Measurements from ENCODE around the gene TMEM217. TPM values are rescaled to one million over a fixed set of nuclear protein-coding genes. Genes with fewer than 3 reads are reported as not detected.
A peak's percentile ranks its signal among the peaks of the same experiment; 100 is the strongest.
"Not testable (repeated sequence)": the region's sequence is repeated elsewhere in the genome, so short reads cannot be mapped to it uniquely, and the experiment has no call there.

The TMEM217 gene
- total RNA-seq, 1 experiment from 2014 or later, result 0.40 TPM

- not testable (repeated sequence) for DNase-seq (ENCODE audit: low read depth)
Observed at GRCh38 chr6:37185949-37186720, 71.8 kb downstream of the TMEM217 start.

- no peak for DNase-seq (ENCODE audit: low read depth)
Observed at GRCh38 chr6:37182736-37183590, 75.0 kb downstream of the TMEM217 start.

GRCh38 chr6:37180610-37181009 is 77.3 kb downstream of the TMEM217 start:
- DNase-seq (ENCODE audit: low read depth), result peak; percentile 30

- no peak for DNase-seq (ENCODE audit: low read depth)
Observed at GRCh38 chr6:37180075-37180474, 77.9 kb downstream of the TMEM217 start.

GRCh38 chr6:37177935-37178517 is 79.9 kb downstream of the TMEM217 start:
- DNase-seq (ENCODE audit: low read depth), result no peak

GRCh38 chr6:37177077-37177934 is 80.6 kb downstream of the TMEM217 start:
- DNase-seq (ENCODE audit: low read depth), result no peak

GRCh38 chr6:37176268-37177076 is 81.5 kb downstream of the TMEM217 start:
- DNase-seq (ENCODE audit: low read depth), result no peak

- DNase-seq (ENCODE audit: low read depth), result no peak
Observed at GRCh38 chr6:37175332-37176267, 82.3 kb downstream of the TMEM217 start.

GRCh38 chr6:37174515-37175331 is 83.2 kb downstream of the TMEM217 start:
- no peak for DNase-seq (ENCODE audit: low read depth)

GRCh38 chr6:37174196-37174514 is 83.8 kb downstream of the TMEM217 start:
- DNase-seq (ENCODE audit: low read depth), result no peak

GRCh38 chr6:37173493-37174195 is 84.3 kb downstream of the TMEM217 start:
- no peak for DNase-seq (ENCODE audit: low read depth)

GRCh38 chr6:37172912-37173492 is 84.9 kb downstream of the TMEM217 start:
- no peak for DNase-seq (ENCODE audit: low read depth)

GRCh38 chr6:37171970-37172812 is 85.8 kb downstream of the TMEM217 start:
- peak; percentile 95 for DNase-seq (ENCODE audit: low read depth)

GRCh38 chr6:37171201-37171969 is 86.6 kb downstream of the TMEM217 start:
- DNase-seq (ENCODE audit: low read depth), result peak; percentile 51

GRCh38 chr6:37170273-37171200 is 87.4 kb downstream of the TMEM217 start:
- DNase-seq (ENCODE audit: low read depth), result peak; percentile 73
